Measurements from ENCODE around the gene LMO7. TPM values are rescaled to one million over a fixed set of nuclear protein-coding genes. Genes with fewer than 3 reads are reported as not detected.

LMO7 gene
- total RNA-seq, 2 donors from 2014 or later: 6.5 to 21.1 TPM

- no peaks in the 10 kb centered on the region for H3K4me1 Mint-ChIP-seq
- H3K36me3 Mint-ChIP-seq (ENCODE audit: low read depth): peaks cover 35% of the 10 kb centered on the region
- no peak for ATAC-seq (replicated peaks)
- no peaks in the 10 kb centered on the region for H3K9me3 Mint-ChIP-seq
- H3K27me3 Mint-ChIP-seq: no peaks in the 10 kb centered on the region
- peak overlapping the region; percentile 38 for H3K27ac Mint-ChIP-seq
- no peak overlapping the region for H3K4me3 Mint-ChIP-seq
These were observed 205.8 kb downstream of the LMO7 start for GRCh38 chr13:75841905-75842304.

GRCh38 chr13:75843074-75843473, 206.9 kb downstream of the LMO7 start:
- Mint-ChIP-seq H3K36me3 (ENCODE audit: low read depth) (peaks cover 35% of the 10 kb centered on the region), H3K4me1 (no peaks in the 10 kb centered on the region), H3K9me3 (no peaks in the 10 kb centered on the region)

DNA sequence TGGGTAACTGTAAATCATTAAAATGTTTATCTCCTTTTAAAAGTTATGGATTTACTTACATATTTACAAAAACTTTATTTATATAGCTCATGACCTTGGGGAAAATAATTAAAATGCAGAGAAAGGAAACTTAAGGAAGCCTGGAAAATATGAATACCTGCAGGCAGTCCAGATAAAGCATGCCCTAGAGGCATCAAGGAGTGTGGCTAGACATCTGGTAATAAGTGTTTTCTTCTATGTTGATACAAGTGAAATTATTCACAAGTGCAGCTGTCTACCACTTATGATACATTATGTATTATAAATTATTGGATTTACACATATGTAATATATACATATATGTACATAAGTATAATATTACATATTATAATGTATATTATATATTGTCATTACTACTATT, 207.9 kb downstream of the LMO7 start:
- ATAC-seq (replicated peaks): no peak
- Mint-ChIP-seq H3K27ac (no peak overlapping the region), H3K4me1 (no peaks in the 10 kb centered on the region), H3K27me3 (no peaks in the 10 kb centered on the region), H3K4me3 (no peak overlapping the region), H3K36me3 (ENCODE audit: low read depth) (peaks cover 39% of the 10 kb centered on the region), H3K9me3 (no peaks in the 10 kb centered on the region)

More at GRCh38 chr13:75843074-75843473, 206.9 kb downstream of the LMO7 start:
- Mint-ChIP-seq H3K27ac (no peak overlapping the region), H3K27me3 (no peaks in the 10 kb centered on the region), H3K4me3 (no peak overlapping the region)
- no peak for ATAC-seq (replicated peaks)

DNA sequence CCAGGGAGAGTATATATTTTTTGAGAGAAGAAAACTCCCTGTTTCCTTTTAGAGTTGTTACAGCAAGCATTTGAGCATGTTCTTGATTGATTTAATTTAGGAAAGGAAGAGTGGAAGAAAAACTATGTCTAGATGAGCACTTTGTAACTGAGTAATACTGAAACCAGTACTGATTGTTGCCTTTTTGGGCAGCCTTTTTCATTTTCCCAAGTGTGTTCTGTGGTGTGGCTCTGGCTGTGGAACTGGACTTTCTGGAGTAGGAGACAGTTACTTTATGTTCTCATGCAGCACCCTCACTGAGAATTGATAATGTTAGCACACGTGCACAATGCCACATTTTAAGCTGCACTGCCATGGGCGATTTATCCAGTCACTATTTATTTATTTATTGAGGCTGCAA, 211.5 kb downstream of the LMO7 start:
- H3K27me3 Mint-ChIP-seq: no peaks in the 10 kb centered on the region
- no peaks in the 10 kb centered on the region for H3K9me3 Mint-ChIP-seq
- ATAC-seq (replicated peaks): no peak
- no peak overlapping the region for H3K27ac Mint-ChIP-seq
- peaks cover 22% of the 10 kb centered on the region for H3K36me3 Mint-ChIP-seq (ENCODE audit: low read depth)
- no peak overlapping the region for H3K4me3 Mint-ChIP-seq
- H3K4me1 Mint-ChIP-seq: no peaks in the 10 kb centered on the region

- H3K27me3 Mint-ChIP-seq: no peaks in the 10 kb centered on the region
- H3K4me3 Mint-ChIP-seq: no peak overlapping the region
These were observed 214.8 kb downstream of the LMO7 start for GRCh38 chr13:75850916-75851315.

DNA sequence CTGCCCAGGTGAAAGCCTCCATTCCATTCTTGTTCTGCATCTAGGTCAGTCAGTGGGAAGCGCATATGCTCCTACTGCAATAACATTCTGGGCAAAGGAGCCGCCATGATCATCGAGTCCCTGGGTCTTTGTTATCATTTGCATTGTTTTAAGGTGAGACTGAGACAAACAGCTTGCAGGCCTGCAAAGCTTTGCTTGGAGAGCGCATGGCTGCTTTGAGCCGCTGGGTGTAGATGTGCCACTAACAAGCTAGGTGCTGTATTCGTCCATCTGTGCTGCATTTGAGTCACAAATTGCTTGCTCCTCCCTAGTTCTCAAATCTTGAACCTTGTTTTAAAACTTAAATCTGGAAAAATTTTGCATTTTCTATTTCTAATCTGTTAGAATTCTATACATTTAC, 219.1 kb downstream of the LMO7 start:
- Mint-ChIP-seq H3K9me3 (no peaks in the 10 kb centered on the region), H3K4me3 (no peak overlapping the region), H3K27me3 (no peaks in the 10 kb centered on the region), H3K4me1 (no peaks in the 10 kb centered on the region), H3K36me3 (ENCODE audit: low read depth) (peaks cover 11% of the 10 kb centered on the region), H3K27ac (no peak overlapping the region)
- no peak for ATAC-seq (replicated peaks)

More at GRCh38 chr13:75850916-75851315, 214.8 kb downstream of the LMO7 start:
- Mint-ChIP-seq H3K36me3 (ENCODE audit: low read depth) (peaks cover 25% of the 10 kb centered on the region), H3K27ac (no peak overlapping the region), H3K4me1 (no peaks in the 10 kb centered on the region), H3K9me3 (no peaks in the 10 kb centered on the region)
- no peak for ATAC-seq (replicated peaks)

DNA sequence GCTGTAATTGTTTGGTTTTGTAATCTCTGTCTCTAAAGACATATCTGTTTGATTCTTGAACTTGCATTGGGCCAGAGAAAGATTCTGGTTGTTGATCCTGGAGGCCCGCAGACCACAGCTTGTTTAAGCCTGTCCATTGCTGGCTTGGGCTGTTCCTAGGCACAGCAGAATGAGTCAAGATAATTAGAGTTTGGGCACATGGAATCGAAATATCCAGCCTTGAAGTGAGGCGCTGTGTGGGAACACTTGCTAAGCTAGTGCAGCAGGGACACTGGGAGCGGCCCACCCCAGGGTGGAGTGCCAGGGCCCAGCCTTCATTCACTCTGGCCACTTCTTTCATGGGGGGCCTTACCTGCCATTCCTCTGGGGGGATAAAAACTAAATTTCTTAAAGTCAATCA, 219.7 kb downstream of the LMO7 start:
- H3K27ac Mint-ChIP-seq: no peak overlapping the region
- no peak overlapping the region for H3K4me3 Mint-ChIP-seq
- no peaks in the 10 kb centered on the region for H3K9me3 Mint-ChIP-seq
- H3K4me1 Mint-ChIP-seq: no peaks in the 10 kb centered on the region
- no peaks in the 10 kb centered on the region for H3K27me3 Mint-ChIP-seq
- no peak for ATAC-seq (replicated peaks)
- H3K36me3 Mint-ChIP-seq (ENCODE audit: low read depth): peaks cover 11% of the 10 kb centered on the region

DNA sequence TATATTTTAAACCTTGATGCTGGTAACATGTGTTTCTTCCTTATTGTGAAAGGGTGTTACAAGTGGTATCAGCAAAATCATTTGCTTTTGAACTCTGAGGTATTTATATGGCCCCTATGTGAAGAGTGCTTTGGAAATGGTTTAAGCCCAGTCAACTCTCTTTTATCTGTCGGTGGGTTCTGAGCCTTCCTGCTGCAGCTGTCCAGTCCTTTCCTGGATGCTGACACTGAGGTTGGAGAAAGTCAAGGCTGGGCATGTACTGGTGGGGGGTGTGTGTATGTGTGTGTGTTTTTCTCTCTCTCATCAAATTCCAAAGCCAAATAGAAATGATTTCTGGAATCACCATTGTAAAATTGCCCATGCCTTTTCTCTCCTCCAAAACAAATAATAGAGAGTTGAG, 221.2 kb downstream of the LMO7 start:
- no peak overlapping the region for H3K4me3 Mint-ChIP-seq
- peaks cover 11% of the 10 kb centered on the region for H3K36me3 Mint-ChIP-seq (ENCODE audit: low read depth)
- no peak for ATAC-seq (replicated peaks)
- no peaks in the 10 kb centered on the region for H3K9me3 Mint-ChIP-seq
- no peak overlapping the region for H3K27ac Mint-ChIP-seq
- H3K27me3 Mint-ChIP-seq: no peaks in the 10 kb centered on the region
- H3K4me1 Mint-ChIP-seq: no peaks in the 10 kb centered on the region

DNA sequence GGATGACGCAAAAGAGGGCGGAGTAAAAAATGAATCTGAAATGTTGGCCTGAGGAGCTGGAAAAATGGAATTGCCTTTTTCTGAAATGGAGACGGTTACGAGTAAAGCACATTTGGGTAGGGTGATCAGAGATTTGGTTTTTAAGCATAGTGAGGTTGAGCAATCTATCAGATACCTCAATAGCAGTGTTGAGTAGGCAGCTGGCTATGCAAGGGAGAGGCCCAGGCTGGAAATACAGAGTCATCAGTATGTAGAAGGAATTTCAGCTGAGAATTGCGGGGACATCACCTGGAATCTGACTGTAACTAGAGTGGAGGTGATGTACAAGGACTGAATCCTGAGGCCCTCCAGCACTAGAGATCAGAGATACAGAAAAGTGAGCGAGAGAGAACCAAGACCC, 224.8 kb downstream of the LMO7 start:
- no peaks in the 10 kb centered on the region for H3K36me3 Mint-ChIP-seq (ENCODE audit: low read depth)
- no peak overlapping the region for H3K4me3 Mint-ChIP-seq
- H3K27me3 Mint-ChIP-seq: no peaks in the 10 kb centered on the region
- no peaks in the 10 kb centered on the region for H3K9me3 Mint-ChIP-seq
- no peaks in the 10 kb centered on the region for H3K4me1 Mint-ChIP-seq
- H3K27ac Mint-ChIP-seq: no peak overlapping the region
- ATAC-seq (replicated peaks): no peak

GRCh38 chr13:75861786-75862185, 225.7 kb downstream of the LMO7 start:
- Mint-ChIP-seq H3K4me1 (no peaks in the 10 kb centered on the region), H3K27ac (no peak overlapping the region), H3K9me3 (no peaks in the 10 kb centered on the region), H3K4me3 (no peak overlapping the region), H3K36me3 (ENCODE audit: low read depth) (no peaks in the 10 kb centered on the region), H3K27me3 (no peaks in the 10 kb centered on the region)
- no peak for ATAC-seq (replicated peaks)

- no peak for ATAC-seq (replicated peaks)
- Mint-ChIP-seq H3K4me1 (no peaks in the 10 kb centered on the region), H3K36me3 (ENCODE audit: low read depth) (no peaks in the 10 kb centered on the region), H3K9me3 (no peaks in the 10 kb centered on the region), H3K27me3 (no peaks in the 10 kb centered on the region), H3K4me3 (no peak overlapping the region), H3K27ac (no peak overlapping the region)
These were observed 228.6 kb downstream of the LMO7 start for GRCh38 chr13:75864718-75865117.

DNA sequence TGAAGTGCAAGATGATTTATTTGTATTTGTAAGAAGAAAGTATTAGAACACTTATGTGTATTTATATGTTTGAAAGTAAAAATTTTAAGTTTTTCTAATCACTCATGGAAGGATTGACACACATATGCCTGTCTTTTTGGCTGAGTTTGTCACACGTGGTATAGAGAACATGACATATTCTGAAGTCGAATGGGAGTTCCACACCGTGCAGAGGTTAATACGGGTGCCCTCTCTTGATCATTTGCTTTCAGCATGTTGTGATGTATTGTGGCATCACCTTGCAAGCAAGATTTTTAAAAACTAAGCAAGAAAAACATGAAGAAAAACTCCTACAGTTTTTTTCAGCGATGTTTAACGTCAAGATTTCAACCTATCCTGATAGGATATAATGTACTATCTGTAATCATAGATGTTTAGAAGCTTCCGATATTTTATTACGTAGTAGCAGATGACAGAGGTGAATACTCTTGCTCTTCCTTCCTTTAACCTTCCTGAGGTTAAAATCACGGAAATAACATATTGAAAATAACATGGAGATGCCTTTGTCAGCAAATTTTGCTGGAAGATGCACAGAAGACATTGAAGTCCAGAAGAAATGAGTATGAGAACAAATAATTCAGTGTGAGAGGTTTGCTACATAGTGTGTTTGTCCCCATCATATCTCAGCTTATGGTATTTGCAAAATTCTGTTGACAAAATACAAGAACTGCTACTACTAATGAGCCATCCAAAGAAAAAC, 231.4 kb downstream of the LMO7 start:
- Mint-ChIP-seq H3K4me3 (no peak overlapping the region), H3K27ac (no peak overlapping the region)

GRCh38 chr13:75869981-75870380, 233.9 kb downstream of the LMO7 start:
- Mint-ChIP-seq H3K36me3 (ENCODE audit: low read depth) (no peaks in the 10 kb centered on the region), H3K27me3 (no peaks in the 10 kb centered on the region), H3K4me1 (no peaks in the 10 kb centered on the region), H3K27ac (peak overlapping the region; percentile 28), H3K4me3 (peak overlapping the region; percentile 61), H3K9me3 (no peaks in the 10 kb centered on the region)
- peak; percentile 81 for ATAC-seq (replicated peaks)

More for the DNA sequence above, 231.4 kb downstream of the LMO7 start:
- Mint-ChIP-seq H3K9me3 (no peaks in the 10 kb centered on the region), H3K36me3 (ENCODE audit: low read depth) (no peaks in the 10 kb centered on the region), H3K4me1 (no peaks in the 10 kb centered on the region), H3K27me3 (no peaks in the 10 kb centered on the region)
- no peak for ATAC-seq (replicated peaks)

DNA sequence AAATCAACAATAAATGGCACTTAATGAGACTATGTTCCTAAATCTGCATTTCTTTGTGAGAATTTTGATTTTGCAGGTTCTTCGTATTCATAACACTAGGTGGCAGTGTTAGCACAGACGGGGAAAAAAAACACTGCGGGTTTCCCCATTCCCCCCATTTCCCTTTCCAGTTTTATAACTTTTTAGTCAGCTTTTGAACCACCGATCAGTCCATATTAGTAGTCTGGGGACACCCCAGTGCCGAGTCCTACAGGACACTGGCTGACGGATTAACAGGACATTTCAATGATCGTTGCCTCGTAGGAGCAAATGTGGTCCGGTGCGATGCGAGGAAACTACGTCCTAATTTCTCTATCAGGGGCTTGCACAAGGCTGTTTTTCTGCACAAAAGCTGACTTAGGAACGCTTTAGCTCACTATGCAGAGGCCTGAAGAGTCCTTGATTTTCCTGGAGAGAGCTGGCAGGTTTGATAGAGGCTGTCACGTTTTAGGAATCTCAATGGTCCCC, 234.3 kb downstream of the LMO7 start:
- peak overlapping the region; percentile 61 for H3K4me3 Mint-ChIP-seq
- H3K27me3 Mint-ChIP-seq: no peaks in the 10 kb centered on the region
- H3K4me1 Mint-ChIP-seq: no peaks in the 10 kb centered on the region
- peak; percentile 28 for ATAC-seq (replicated peaks)
- no peaks in the 10 kb centered on the region for H3K9me3 Mint-ChIP-seq
- no peaks in the 10 kb centered on the region for H3K36me3 Mint-ChIP-seq (ENCODE audit: low read depth)
- peak overlapping the region; percentile 28 for H3K27ac Mint-ChIP-seq

GRCh38 chr13:75871059-75871458, 234.9 kb downstream of the LMO7 start:
- Mint-ChIP-seq H3K4me3 (peak overlapping the region; percentile 61), H3K36me3 (ENCODE audit: low read depth) (no peaks in the 10 kb centered on the region), H3K27me3 (no peaks in the 10 kb centered on the region), H3K4me1 (no peaks in the 10 kb centered on the region), H3K9me3 (no peaks in the 10 kb centered on the region), H3K27ac (no peak overlapping the region)
- ATAC-seq (replicated peaks): no peak

Data from activated T-helper 17 cell treated with anti-CD3 and anti-CD28 coated beads, Interleukin-2, amount 50 U/mL, for 72 hours (primary cell).